ENCODE data around the gene LRP11.
"Not testable (repeated sequence)": the region's sequence is repeated elsewhere in the genome, so short reads cannot be mapped to it uniquely, and the experiment has no call there.

LRP11 gene

GRCh38 chr6:149857541-149857940, 6.6 kb downstream of the LRP11 start:
- no peaks in the 10 kb centered on the region for H3K36me3 ChIP-seq (ENCODE audit: control insufficient read depth, insufficient read depth, low read length)
- TF ChIP-seq CTCF (IDR thresholded peaks at IDR 0.05; ENCODE audit: insufficient read depth, low read length, poor library complexity, severe bottlenecking): no peak

DNA sequence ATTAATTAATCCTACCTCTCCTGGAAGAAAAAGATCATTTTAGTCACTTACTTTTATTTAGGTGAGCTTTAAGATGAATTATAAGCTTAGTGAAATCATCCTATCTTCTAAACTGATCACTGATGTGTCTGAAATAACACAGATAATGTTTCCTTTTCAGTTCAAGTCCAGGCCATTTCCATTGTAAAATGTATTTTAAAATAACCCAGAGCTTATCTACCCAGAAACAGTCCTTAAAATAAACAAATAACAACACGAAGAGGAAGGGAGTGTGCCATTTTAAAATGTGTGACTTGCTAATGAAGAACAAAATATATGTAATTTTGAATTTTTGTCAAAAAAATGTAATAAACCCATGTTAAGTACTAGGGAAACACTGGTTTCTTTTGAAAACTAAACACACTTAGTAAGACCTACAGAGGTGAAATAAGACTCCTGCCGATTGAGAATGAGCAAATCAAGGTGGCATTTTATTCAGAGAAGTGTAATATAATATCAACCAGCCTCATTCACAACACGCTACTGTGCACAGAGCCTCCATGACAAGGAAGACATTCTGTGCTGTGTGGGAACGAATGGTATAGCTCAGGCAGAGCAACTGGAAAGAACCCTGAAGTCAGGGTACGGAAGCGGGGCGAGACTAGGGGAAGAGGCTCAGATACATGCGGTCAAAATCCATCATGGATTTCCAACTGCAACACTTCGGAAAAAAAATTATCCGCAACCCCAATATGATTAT, 7.7 kb downstream of the LRP11 start:
- no peaks in the 10 kb centered on the region for H3K36me3 ChIP-seq (ENCODE audit: control insufficient read depth, insufficient read depth, low read length)
- no peaks in the 10 kb centered on the region; the same call in 1 of the 2 replicates for H3K27me3 ChIP-seq (replicated peaks; ENCODE audit: control insufficient read depth, insufficient read depth, low read length)
- TF ChIP-seq CTCF (IDR thresholded peaks at IDR 0.05; ENCODE audit: insufficient read depth, low read length, poor library complexity, severe bottlenecking): no peak
- H3K4me3 ChIP-seq (replicated peaks; ENCODE audit: low read depth, low read length): no peak overlapping the region
- DNase-seq (ENCODE audit: extremely low read depth, insufficient read length): no peak

More at GRCh38 chr6:149857541-149857940, 6.6 kb downstream of the LRP11 start:
- Histone ChIP-seq H3K4me3 (replicated peaks; ENCODE audit: low read depth, low read length) (no peak overlapping the region), H3K27me3 (replicated peaks; ENCODE audit: control insufficient read depth, insufficient read depth, low read length) (peaks cover 2% of the 10 kb centered on the region; the same call in 1 of the 2 replicates)
- no peak for DNase-seq (ENCODE audit: extremely low read depth, insufficient read length)

- Histone ChIP-seq H3K27me3 (replicated peaks; ENCODE audit: control insufficient read depth, insufficient read depth, low read length) (no peaks in the 10 kb centered on the region; the same call in 1 of the 2 replicates), H3K4me3 (replicated peaks; ENCODE audit: low read depth, low read length) (no peak overlapping the region), H3K36me3 (ENCODE audit: control insufficient read depth, insufficient read depth, low read length) (no peaks in the 10 kb centered on the region)
- DNase-seq (ENCODE audit: extremely low read depth, insufficient read length): no peak
- no peak for TF ChIP-seq CTCF (IDR thresholded peaks at IDR 0.05; ENCODE audit: insufficient read depth, low read length, poor library complexity, severe bottlenecking)
Observed at GRCh38 chr6:149855741-149856140, 8.4 kb downstream of the LRP11 start.

DNA sequence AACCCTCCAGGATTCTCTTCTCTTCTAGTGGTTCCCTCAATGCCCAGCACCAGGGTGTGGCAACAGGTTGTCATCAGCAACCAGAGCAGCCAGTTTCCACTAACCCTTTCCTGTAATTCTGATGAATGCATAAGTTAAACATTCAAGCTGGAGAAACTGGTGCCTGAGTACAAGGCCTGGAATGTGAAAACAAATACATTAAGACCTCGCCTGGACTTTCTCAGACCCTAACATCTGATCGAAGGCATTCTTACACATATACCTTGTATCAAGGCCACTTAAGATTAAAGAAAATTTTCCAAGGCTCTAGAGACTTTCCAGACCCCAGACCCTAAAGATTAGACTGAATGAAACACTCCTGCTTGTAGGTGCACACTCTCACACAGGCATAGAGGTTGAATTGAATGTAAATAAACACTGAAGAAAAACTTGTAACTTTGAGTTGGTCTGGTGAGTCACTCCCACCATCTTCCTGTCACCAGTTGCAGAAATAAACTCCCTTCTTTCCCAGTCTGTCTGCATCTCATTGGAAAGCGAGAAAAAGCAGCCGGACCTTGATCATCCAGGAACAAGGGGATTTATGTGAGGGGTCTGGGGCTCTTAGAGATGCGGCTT, 9.0 kb downstream of the LRP11 start:
- Histone ChIP-seq H3K27me3 (replicated peaks; ENCODE audit: control insufficient read depth, insufficient read depth, low read length) (no peaks in the 10 kb centered on the region; the same call in 1 of the 2 replicates), H3K36me3 (ENCODE audit: control insufficient read depth, insufficient read depth, low read length) (no peaks in the 10 kb centered on the region), H3K4me3 (replicated peaks; ENCODE audit: low read depth, low read length) (no peak overlapping the region)
- no peak for DNase-seq (ENCODE audit: extremely low read depth, insufficient read length)
- no peak for TF ChIP-seq CTCF (IDR thresholded peaks at IDR 0.05; ENCODE audit: insufficient read depth, low read length, poor library complexity, severe bottlenecking)

- Histone ChIP-seq H3K4me3 (replicated peaks; ENCODE audit: low read depth, low read length) (no peak overlapping the region), H3K27me3 (replicated peaks; ENCODE audit: control insufficient read depth, insufficient read depth, low read length) (no peaks in the 10 kb centered on the region), H3K36me3 (ENCODE audit: control insufficient read depth, insufficient read depth, low read length) (no peaks in the 10 kb centered on the region)
- DNase-seq (ENCODE audit: extremely low read depth, insufficient read length): no peak
- TF ChIP-seq CTCF (IDR thresholded peaks at IDR 0.05; ENCODE audit: insufficient read depth, low read length, poor library complexity, severe bottlenecking): no peak
Observed at GRCh38 chr6:149854532-149854931, 9.6 kb downstream of the LRP11 start.

DNA sequence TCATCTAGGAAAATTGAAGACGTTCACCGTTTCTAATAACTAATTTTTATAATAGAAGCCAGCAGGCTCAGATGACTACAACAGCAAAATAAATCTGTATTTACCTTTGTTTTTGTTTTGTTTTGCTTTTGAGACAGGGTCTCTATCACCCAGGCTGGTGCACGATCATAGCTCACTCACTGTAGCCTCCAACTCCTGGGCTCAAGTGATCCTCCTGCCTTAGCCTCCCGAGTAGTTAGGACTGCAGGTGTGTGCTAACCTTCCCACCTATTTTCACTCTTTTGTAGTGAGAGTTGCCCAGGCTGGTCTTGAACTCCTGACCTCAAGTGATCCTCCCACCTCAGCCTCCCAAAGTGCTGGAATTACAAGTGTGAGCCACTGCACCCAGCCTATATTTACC, 10.1 kb downstream of the LRP11 start:
- H3K36me3 ChIP-seq (ENCODE audit: control insufficient read depth, insufficient read depth, low read length); DNase-seq (ENCODE audit: extremely low read depth, insufficient read length); H3K27me3 ChIP-seq (replicated peaks; ENCODE audit: control insufficient read depth, insufficient read depth, low read length); H3K4me3 ChIP-seq (replicated peaks; ENCODE audit: low read depth, low read length): not testable (repeated sequence)

All from GM06990 (cell line).